Body of pancreas (tissue), 4 donors: Measurements from ENCODE around the gene TMEM14A.

Experiments used
- POLR2A ChIP-seq, 3 donors: fragments of 450-650 bp; IDR thresholded peaks; one replicate each; pipeline ENCODE4 v1.6.1; 2016; ENCODE audit warnings: antibody characterized with exemption in 3 of 3, mild to moderate bottlenecking in 2 of 3
- TF ChIP-seq, protein P1 (sequence below), 7 experiments: fragments of 450-650 bp in 4 of 7; fragments of 200-600 bp in 3 of 7; sonication (generic) in 3 of 7; IDR thresholded peaks; one replicate each; pipeline ENCODE4 v1.5.1; 2016 to 2019; ENCODE audit warnings: antibody characterized with exemption in 7 of 7

DNA sequence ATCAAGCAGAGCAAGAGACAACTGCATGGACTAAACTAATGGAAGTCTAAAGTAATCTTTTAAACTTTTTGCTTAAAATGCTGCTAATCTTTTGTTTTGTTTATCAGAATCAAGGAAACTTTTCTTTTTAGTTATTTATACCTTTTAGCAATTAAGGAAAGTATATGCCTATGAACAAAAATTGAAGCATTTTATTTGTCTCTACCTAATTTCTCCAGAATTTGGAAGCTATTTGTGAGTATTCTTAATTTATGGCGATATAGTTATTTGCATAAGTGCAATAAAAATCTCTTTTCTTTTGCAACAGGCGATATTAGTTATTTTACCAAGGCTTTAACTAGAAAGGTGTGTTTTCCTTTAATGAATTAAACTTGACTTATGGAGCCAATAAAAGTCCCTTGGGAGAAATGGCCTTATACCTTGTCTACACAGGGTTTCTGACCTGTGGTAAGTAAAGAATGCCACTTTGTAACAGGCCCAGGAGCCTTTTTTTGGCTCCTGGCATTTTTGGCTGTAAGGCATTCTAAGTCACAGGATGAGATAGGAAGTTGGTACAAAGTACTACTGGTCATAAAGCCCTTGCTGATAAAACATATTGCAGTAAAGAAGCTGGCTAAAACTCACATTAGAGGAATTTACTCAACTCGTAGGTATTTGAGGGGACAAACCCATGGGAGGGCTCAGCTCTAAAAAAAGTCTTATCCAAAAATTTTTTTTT is 37.2 kb downstream of the TMEM14A start:
- TF ChIP-seq, protein P1, sequence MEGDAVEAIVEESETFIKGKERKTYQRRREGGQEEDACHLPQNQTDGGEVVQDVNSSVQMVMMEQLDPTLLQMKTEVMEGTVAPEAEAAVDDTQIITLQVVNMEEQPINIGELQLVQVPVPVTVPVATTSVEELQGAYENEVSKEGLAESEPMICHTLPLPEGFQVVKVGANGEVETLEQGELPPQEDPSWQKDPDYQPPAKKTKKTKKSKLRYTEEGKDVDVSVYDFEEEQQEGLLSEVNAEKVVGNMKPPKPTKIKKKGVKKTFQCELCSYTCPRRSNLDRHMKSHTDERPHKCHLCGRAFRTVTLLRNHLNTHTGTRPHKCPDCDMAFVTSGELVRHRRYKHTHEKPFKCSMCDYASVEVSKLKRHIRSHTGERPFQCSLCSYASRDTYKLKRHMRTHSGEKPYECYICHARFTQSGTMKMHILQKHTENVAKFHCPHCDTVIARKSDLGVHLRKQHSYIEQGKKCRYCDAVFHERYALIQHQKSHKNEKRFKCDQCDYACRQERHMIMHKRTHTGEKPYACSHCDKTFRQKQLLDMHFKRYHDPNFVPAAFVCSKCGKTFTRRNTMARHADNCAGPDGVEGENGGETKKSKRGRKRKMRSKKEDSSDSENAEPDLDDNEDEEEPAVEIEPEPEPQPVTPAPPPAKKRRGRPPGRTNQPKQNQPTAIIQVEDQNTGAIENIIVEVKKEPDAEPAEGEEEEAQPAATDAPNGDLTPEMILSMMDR (IDR thresholded peaks at IDR 0.05), result no peak
- no peak for TF ChIP-seq POLR2A (IDR thresholded peaks at IDR 0.05)
